B cell (primary cell): Measurements from ENCODE around the gene CD244. TPM values are rescaled to one million over a fixed set of nuclear protein-coding genes. Genes with fewer than 3 reads are reported as not detected.

ENCODE experiments used
- ATAC-seq: fragments of 200-7000 bp; cut with Tn5 transposase; one replicate; pipeline ENCODE4 v1.10.0; 2021; ENCODE audit warnings: low read depth, mild to moderate bottlenecking, moderate number of reproducible peaks, moderate library complexity
- CTCF ChIA-PET: fragments of 350-600 bp; sonication (Branson Sonifier 250); formaldehyde crosslinking; loops from one replicate; lab custom pipeline; 2021; ENCODE audit warnings: antibody characterized with exemption, inconsistent platforms; lab: Charles Lee
- POLR2A ChIA-PET: fragments of 350-600 bp; sonication (Branson Sonifier 250); formaldehyde crosslinking; loops from one replicate; lab custom pipeline; 2021; ENCODE audit warnings: antibody characterized with exemption; lab: Charles Lee
- DNase-seq: peaks from one replicate; pipeline ENCODE4 v3.0.0; 2013
- H2AFZ ChIP-seq: 2 replicates; pipeline ENCODE4 v1.6.1; 2012; ENCODE audit warnings: mild to moderate bottlenecking, low read depth, low read length; ENCODE audit not compliant: insufficient read depth, poor library complexity, severe bottlenecking
- H3K27ac ChIP-seq, 2 donors: 1 replicate in 1 of 2; 2 replicates in 1 of 2; pipeline ENCODE4 v1.5.1; 2012 to 2013; ENCODE audit warnings: low read length in 2 of 2, mild to moderate bottlenecking in 2 of 2, moderate library complexity in 1 of 2
- H3K27me3 ChIP-seq, 4 experiments: fragments of 200-600 bp in 1 of 4; sonication (generic) in 1 of 4; replicated peaks in 1 of 4; 1 replicate in 2 of 4; 2 replicates in 2 of 4; pipeline versions ENCODE4 v1.6.1 to v1.7.0; 2013 to 2016; ENCODE audit warnings: low read length in 3 of 4, mild to moderate bottlenecking in 2 of 4, mixed read lengths in 1 of 4, moderate library complexity in 1 of 4; ENCODE audit not compliant: insufficient read depth in 4 of 4, control insufficient read depth in 3 of 4; ENCODE audit errors: control extremely low read depth in 1 of 4
- H3K36me3 ChIP-seq, 2 experiments: replicated peaks in 1 of 2; 1 replicate in 1 of 2; 2 replicates in 1 of 2; pipeline versions ENCODE4 v1.6.1 to v1.7.1; 2013; ENCODE audit warnings: low read length in 1 of 2; ENCODE audit not compliant: insufficient read depth in 2 of 2, control insufficient read depth in 1 of 2; ENCODE audit errors: control extremely low read depth in 1 of 2, extremely low read depth in 1 of 2
- H3K4me1 ChIP-seq, 2 donors: fragments of 200-600 bp in 1 of 2; sonication (generic) in 1 of 2; 1 replicate in 1 of 2; 2 replicates in 1 of 2; pipeline versions ENCODE4 v1.5.1 to v1.6.1; 2013 to 2017; ENCODE audit warnings: low read length in 2 of 2; ENCODE audit not compliant: control insufficient read depth in 2 of 2, insufficient read depth in 2 of 2
- H3K4me2 ChIP-seq: replicated peaks from 2 replicates; pipeline ENCODE3; 2012; ENCODE audit warnings: mild to moderate bottlenecking, low read depth, low read length; ENCODE audit not compliant: poor library complexity, severe bottlenecking
- H3K4me3 ChIP-seq, 5 experiments: fragments of 200-600 bp in 1 of 5; sonication (generic) in 1 of 5; 1 replicate in 3 of 5; 2 replicates in 2 of 5; pipeline versions ENCODE4 v1.5.1 to v1.7.0; 2011 to 2016; ENCODE audit warnings: low read length in 4 of 5, mild to moderate bottlenecking in 4 of 5, low read depth in 2 of 5, control low read depth in 1 of 5, moderate library complexity in 1 of 5; ENCODE audit not compliant: insufficient read depth in 1 of 5; ENCODE audit errors: control extremely low read depth in 1 of 5, extremely low read depth in 1 of 5
- H3K79me2 ChIP-seq: fragments of 200-600 bp; sonication (generic); one replicate; pipeline ENCODE4 v1.6.0; 2016; ENCODE audit warnings: low read length; ENCODE audit not compliant: control insufficient read depth, insufficient read depth
- H3K9ac ChIP-seq: fragments of 200-600 bp; sonication (generic); 2 replicates; pipeline ENCODE4 v1.6.1; 2017; ENCODE audit warnings: mild to moderate bottlenecking, low read length, moderate library complexity
- H3K9me3 ChIP-seq, 3 donors: one replicate each; pipeline versions ENCODE4 v1.6.1 to v1.7.1; 2013; ENCODE audit warnings: low read length in 2 of 3; ENCODE audit not compliant: control insufficient read depth in 2 of 3, insufficient read depth in 1 of 3; ENCODE audit errors: control extremely low read depth in 1 of 3
- H4K20me1 ChIP-seq: 2 replicates; pipeline ENCODE4 v1.6.0; 2012; ENCODE audit warnings: mild to moderate bottlenecking, low read length; ENCODE audit not compliant: insufficient read depth, control insufficient read depth, poor library complexity, severe bottlenecking
- H3K27ac Mint-ChIP-seq: one replicate; pipeline ENCODE4 v1.8.0; 2021; ENCODE audit warnings: mixed read lengths
- H3K27me3 Mint-ChIP-seq: one replicate; pipeline ENCODE4 v1.8.0; 2021; ENCODE audit warnings: mixed read lengths
- H3K4me1 Mint-ChIP-seq: one replicate; pipeline ENCODE4 v1.8.0; 2021; ENCODE audit warnings: mixed read lengths
- H3K4me3 Mint-ChIP-seq: one replicate; pipeline ENCODE4 v1.8.0; 2021; ENCODE audit warnings: mixed read lengths
- H3K9me3 Mint-ChIP-seq: one replicate; pipeline ENCODE4 v1.8.0; 2022; ENCODE audit warnings: mixed read lengths; ENCODE audit not compliant: insufficient read depth
- CTCF ChIP-seq: fragments of 200-600 bp; IDR thresholded peaks from one replicate; pipeline ENCODE4 v1.8.0; 2022; ENCODE audit warnings: antibody characterized with exemption, mild to moderate bottlenecking
- EZH2 ChIP-seq: IDR thresholded peaks from 2 replicates; pipeline ENCODE4 v1.6.1; 2012; ENCODE audit warnings: borderline replicate concordance, low read depth, mild to moderate bottlenecking, moderate library complexity, low read length; ENCODE audit not compliant: insufficient read depth, poor library complexity, severe bottlenecking
- WGBS: methylation state at CpG from one replicate; pipeline ENCODE4 v1.1.5; 2013; ENCODE audit warnings: missing lambda C conversion rate; ENCODE audit not compliant: insufficient coverage; 5-methylcytosine and 5-hydroxymethylcytosine counted together
- intact Hi-C: fragments of 100-400 bp; cut with micrococcal nuclease; formaldehyde crosslinking; loops from one replicate; pipeline ENCODE4 v1.10.0; 2022
- polyA plus RNA-seq: library from polyadenylated mRNA; depleted of rRNA; stranded (reverse); fragments of >200 nt; gene quantifications from 2 replicates; pipeline ENCODE4 v1.2.3, GENCODE V29; 2012
- total RNA-seq, 2 donors: library from RNA; stranded (reverse); fragments of 120-200 nt in 1 of 2; gene quantifications; 1 replicate in 1 of 2; 2 replicates in 1 of 2; pipeline versions ENCODE4 v1.2.3 to v1.2.4, GENCODE V29; 2013 to 2022

The CD244 gene
- total and polyA plus RNA-seq, 2 donors (not counting 1 experiment from before 2014, with no cell fraction given), result 0.31 TPM; not detected in 1

- CTCF ChIA-PET, result interaction anchor here (0.5 to 1.6 kb wide), 3 partner anchors 10 to 126 kb away, joined by 3 to 4 read pairs (median 3); no protein-coding TSS in a partner anchor
Measured at GRCh38 chr1:160887071-160887470, 24.4 kb upstream of the CD244 start.

GRCh38 chr1:160885042-160885441 lies 22.4 kb upstream of the CD244 start, which contains the start of gene ITLN1:
Gene ITLN1 (minus strand): TSS chr1:160885180. CDS start chr1:160884877, 303 bp downstream.
- Histone ChIP-seq H3K36me3 (no peaks in the 10 kb centered on the region), H3K4me2 (no peak within 1 kb of the TSS), H3K9me3 (no peaks in the 10 kb centered on the region), H2AFZ (no peak within 1 kb of the TSS), H3K27ac (no peak within 1 kb of the TSS), H3K4me3 (no peak within 1 kb of the TSS), H3K27me3 (no peaks in the 10 kb centered on the region), H3K79me2 (no peaks in the 10 kb centered on the region), H3K9ac (no peak within 1 kb of the TSS), H4K20me1 (no peaks in the 10 kb centered on the region), H3K4me1 (no peaks in the 10 kb centered on the region)
- Mint-ChIP-seq H3K27ac (no peak within 1 kb of the TSS), H3K4me1 (no peaks in the 10 kb centered on the region), H3K27me3 (peaks cover 7% of the 10 kb centered on the region), H3K4me3 (no peak within 1 kb of the TSS), H3K9me3 (no peaks in the 10 kb centered on the region)
- no peak for TF ChIP-seq EZH2
- no peak for TF ChIP-seq CTCF
- ChIA-PET CTCF (interaction anchor here (0.5 to 1.7 kb wide), 2 partner anchors 69 to 504 kb away, joined by 3 to 5 read pairs; no protein-coding TSS in a partner anchor), POLR2A (no interaction called here)
- WGBS, result 50% methylated on average over 2 of the region's 5 CpGs
- no peak for ATAC-seq
- no peak for DNase-seq
- intact Hi-C loops, result loop anchor here (10.0 kb wide), 1 partner anchor 50 kb away; no protein-coding TSS in a partner anchor

More at GRCh38 chr1:160887071-160887470, 24.4 kb upstream of the CD244 start:
- WGBS, result 33% methylated on average over 1 of the region's 2 CpGs
- Histone ChIP-seq H2AFZ (no peak overlapping the region), H3K9ac (no peak overlapping the region), H3K9me3 (peaks cover 0 to 1% (median 0%) of the 10 kb centered on the region in 3 donors), H3K4me2 (no peak overlapping the region), H3K79me2 (no peaks in the 10 kb centered on the region), H3K4me3 (no peak overlapping the region), H3K36me3 (no peaks in the 10 kb centered on the region), H3K27me3 (no peaks in the 10 kb centered on the region), H3K27ac (no peak overlapping the region), H4K20me1 (no peaks in the 10 kb centered on the region), H3K4me1 (no peaks in the 10 kb centered on the region)
- H3K27me3 Mint-ChIP-seq, result peaks cover 11% of the 10 kb centered on the region
- no peak overlapping the region for H3K4me3 Mint-ChIP-seq
- intact Hi-C loops, result loop anchor here (10.0 kb wide), 1 partner anchor 52 kb away; no protein-coding TSS in a partner anchor
- H3K4me1 Mint-ChIP-seq, result no peaks in the 10 kb centered on the region
- H3K9me3 Mint-ChIP-seq, result no peaks in the 10 kb centered on the region
- no peak for TF ChIP-seq EZH2
- TF ChIP-seq CTCF, result no peak
- POLR2A ChIA-PET, result no interaction called here
- ATAC-seq (no peak), DNase-seq (no peak)
- no peak overlapping the region for H3K27ac Mint-ChIP-seq
